AG08395 (cell line): Measurements from ENCODE around the gene ADGRG1.
A peak's percentile ranks its signal among the peaks of the same experiment; 100 is the strongest.

Source experiments
- DNase-seq: peaks from one replicate; pipeline ENCODE4 v3.0.0; 2012; ENCODE audit warnings: mixed read lengths, low spot score

Gene ADGRG1

GRCh38 chr16:57620335-57621231 lies 7.8 kb upstream of the ADGRG1 start:
- no peak for DNase-seq

- DNase-seq: no peak
These were observed 6.7 kb upstream of the ADGRG1 start for GRCh38 chr16:57621521-57622271.

DNA sequence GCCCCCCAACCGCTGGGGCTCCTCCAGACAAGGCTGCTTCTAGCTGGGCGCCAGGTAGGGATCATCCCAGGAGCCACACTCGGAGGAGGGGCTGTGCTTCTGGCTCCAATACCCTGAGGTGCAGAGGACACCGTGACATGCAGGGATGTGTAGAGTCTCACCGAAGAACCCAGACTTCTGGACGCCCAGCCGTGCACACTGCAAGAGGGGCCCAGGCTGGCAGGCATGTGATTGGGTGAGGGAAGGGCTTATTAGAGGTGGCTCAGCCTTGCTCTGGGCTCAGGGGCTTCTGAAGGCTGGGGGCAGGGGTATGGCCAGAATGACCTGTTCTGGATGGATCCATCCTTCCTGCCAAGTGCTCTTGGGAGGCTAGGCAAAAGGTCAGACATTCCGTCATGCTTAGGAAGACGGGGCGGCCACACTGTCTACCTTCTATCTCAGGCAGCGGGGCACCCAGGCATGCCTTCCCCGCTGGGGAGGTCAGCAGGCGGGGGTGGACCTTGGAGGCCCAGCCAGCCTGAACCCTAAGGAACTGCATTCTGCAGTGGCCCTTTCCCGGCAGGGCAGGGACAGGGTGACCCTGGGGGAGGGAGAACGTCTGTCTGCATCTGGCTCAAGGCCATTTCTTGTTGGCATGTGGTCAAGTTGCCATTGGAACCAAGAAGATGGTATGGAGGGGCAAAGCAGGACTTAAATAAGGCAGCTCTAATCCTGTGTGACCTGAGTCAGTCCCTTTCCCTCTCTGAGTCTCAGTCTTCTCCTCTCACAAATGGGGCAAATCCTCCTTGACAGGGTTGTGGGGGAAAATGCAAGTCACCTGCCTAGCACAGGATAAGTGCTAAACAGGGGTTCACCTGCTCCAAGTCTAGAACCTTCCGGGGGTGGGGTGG lies 5.8 kb upstream of the ADGRG1 start:
- DNase-seq: no peak

DNA sequence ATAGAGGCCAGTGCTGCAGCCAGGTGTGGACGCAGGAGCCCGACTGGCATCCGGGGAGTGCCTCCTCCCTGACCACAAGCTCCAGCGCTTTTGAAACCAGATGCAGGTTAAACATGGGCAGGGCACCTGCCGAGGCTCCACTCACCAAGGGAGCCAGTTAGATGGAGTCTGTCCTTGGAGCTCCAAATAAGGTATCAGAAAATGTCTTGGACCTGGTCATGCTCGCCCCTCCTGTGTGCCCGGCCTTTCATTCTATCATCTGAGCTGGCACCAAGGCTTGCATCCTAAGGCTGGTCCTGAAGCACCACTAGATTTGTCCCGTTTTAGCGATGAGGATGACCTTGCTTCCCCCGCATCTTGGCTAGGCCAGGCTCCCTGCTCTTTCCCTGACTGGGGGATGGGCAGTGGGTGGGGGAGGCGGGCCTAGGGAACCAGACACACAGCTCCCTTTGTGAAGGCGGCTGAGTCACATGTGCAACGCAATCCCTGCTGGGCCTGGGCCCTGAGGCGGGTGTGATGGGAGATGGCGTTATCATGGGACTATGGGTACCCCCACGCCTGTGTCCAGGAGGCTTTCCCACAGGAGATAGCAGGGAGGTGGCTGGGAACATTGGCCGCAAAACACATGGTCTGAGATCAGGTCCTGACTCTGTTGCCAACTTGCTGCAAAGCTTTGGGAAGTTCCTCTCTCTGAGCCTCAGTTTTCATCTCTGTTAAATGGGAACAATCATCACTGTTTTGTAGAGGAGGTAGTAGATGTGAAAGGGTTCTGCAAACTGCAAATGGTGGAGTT lies 5.0 kb upstream of the ADGRG1 start:
- DNase-seq: no peak

GRCh38 chr16:57624044-57624688 lies 4.3 kb upstream of the ADGRG1 start:
- no peak for DNase-seq

GRCh38 chr16:57624806-57625500 lies 3.5 kb upstream of the ADGRG1 start:
- DNase-seq: no peak

DNA sequence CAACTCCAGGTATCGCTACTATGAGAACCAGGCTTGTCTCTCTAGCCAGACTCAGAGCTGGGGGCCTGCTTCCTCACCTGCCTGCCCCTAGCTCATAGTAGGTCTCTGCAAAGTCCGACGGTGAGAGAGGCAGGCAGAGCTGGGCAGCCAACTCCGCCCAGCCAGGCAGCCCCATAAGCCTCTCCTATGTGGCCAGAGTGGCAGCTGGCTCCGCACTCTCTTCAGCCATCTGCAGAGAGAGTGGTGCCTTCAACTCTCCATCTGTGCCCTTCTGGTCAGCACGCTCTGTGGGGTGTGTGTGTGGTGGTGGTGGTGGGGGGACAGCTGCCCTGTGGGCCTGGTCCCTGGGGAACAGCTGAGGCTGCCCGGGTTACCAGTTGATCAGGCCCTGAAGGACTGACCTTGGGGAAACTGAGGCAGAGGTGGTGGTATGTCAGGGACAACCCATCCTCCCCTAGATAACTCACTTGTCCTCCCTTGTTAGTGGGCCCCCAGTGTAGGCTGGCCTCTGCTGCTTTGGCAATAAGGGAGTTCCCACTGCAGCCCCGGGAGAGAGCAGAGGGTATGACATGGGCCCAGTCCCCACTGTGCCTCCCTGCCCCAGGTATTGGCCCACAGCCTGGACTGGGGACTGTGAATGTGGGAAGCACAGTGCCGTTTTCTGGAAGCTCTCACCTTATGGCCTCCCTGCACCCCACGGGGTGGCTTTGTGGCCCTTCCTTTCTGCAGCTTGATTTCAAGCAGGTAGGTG lies 1.8 kb upstream of the ADGRG1 start:
- DNase-seq: no peak

- peak; percentile 69 for DNase-seq
These were observed 1.1 kb upstream of the ADGRG1 start for GRCh38 chr16:57627184-57627871.

GRCh38 chr16:57628783-57629293 lies 408 bp downstream of the ADGRG1 start:
- DNase-seq: no peak

- no peak for DNase-seq
These were observed 1.3 kb downstream of the ADGRG1 start for GRCh38 chr16:57629516-57630406.

GRCh38 chr16:57630407-57630797 lies 2.0 kb downstream of the ADGRG1 start:
- DNase-seq: no peak

DNA sequence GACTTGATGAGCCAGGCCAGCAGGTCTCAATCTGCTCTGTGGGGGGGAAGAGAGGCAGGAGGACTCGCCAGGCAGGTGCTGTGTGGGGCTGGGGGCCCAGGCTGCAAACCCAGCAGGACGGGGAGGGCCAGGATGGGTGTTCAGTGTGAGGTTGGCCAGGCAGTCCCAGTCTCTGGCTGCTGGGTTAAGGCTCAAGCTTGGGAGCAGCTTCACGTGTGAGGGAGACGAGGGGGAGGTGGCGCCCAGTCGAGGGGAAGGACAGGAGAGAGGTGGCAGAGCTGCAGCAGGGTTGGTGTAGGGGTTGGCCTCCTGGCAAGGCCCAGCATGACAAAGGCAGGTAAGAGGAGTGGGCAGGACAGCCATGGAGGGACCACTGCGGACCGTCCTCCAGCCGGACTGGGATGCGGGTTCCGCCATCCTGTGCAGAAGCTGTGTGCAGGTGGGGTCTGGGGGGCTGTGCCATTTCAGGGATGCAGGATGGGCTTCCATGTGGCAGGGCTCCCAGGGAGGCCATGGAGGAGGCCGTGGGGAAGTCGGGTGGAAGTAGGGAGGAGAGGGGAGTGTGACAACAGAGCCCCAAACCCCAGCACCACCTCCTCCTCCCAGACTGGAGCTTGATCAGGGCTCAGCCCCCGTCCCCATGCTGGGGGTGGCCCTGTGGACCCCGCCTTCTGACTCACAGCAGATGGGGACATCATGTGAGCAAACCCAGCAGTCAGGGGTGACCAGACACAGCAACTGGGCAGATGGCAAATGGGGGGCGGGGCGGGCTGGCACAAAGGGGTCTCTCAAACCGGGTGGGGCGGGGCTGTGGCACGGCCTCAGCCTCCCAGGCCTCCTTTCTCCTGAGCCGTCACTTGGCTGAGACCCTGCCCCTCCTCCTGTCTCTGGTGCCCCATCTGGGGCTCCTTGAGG lies 2.8 kb downstream of the ADGRG1 start:
- no peak for DNase-seq

GRCh38 chr16:57632568-57632967 lies 4.1 kb downstream of the ADGRG1 start:
- DNase-seq: no peak

- DNase-seq: no peak
These were observed 5.1 kb downstream of the ADGRG1 start for GRCh38 chr16:57633383-57634064.

DNA sequence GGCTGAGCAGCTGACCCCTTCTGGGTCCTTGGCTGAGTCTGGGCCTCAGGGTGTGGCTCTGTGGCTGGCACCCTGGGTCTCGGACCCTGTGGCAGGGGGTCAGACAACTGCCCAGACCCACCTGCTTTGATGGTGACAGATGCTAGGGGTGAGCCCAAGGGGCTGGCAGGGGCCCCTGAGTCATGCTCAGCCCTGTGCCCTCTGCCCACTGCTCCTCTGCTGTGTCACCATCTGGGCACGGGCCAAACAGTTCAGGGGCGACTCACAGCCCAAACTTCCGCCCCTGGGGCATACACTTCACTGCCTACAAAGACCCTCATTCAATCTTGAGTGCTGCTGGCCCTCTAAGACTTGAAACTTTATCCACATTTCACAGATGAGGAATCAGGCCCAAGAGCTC lies 5.7 kb downstream of the ADGRG1 start:
- DNase-seq: peak; percentile 58
